Measurements from ENCODE around the gene SND1.

GRCh38 chr7:127892488-127893314, 240.7 kb downstream of the SND1 start:
- TF ChIP-seq CTCF (IDR thresholded peaks at IDR 0.05; ENCODE audit: low read length) (no peak), EZH2phosphoT487 (IDR thresholded peaks at IDR 0.05; ENCODE audit: low read length) (no peak)

Measured in MM.1S (cell line).